HepG2 (cell line): ENCODE measurements around the gene MAN1A1. TPM values are rescaled to one million over a fixed set of nuclear protein-coding genes. Genes with fewer than 3 reads are reported as not detected.

ENCODE experiments used
- BCL6 ChIP-seq: IDR thresholded peaks from 2 replicates; pipeline ENCODE4 v1.6.1; 2016; ENCODE audit warnings: missing genetic modification reagents, missing compliant biosample characterization
- CSRNP1 ChIP-seq: sonication (generic); formaldehyde crosslinking; IDR thresholded peaks from 2 replicates; pipeline ENCODE4 v1.8.1; 2023; ENCODE audit warnings: mild to moderate bottlenecking, missing genetic modification reagents
- EP300 ChIP-seq, 3 experiments: sonication (generic) in 1 of 3; formaldehyde crosslinking in 1 of 3; IDR thresholded peaks; 2 replicates each; pipeline versions ENCODE4 v1.5.1 to v1.6.1; 2011 to 2020; ENCODE audit warnings: low read depth in 2 of 3, low read length in 2 of 3, borderline replicate concordance in 1 of 3, improper control_type of control experiment in 1 of 3, mild to moderate bottlenecking in 1 of 3, missing genetic modification reagents in 1 of 3, moderate library complexity in 1 of 3
- FOXA1 ChIP-seq, 2 experiments: fragments of 450-650 bp in 1 of 2; sonication (generic) in 1 of 2; formaldehyde crosslinking in 1 of 2; IDR thresholded peaks; 2 replicates each; pipeline versions ENCODE4 v1.4.0 to v1.6.1; 2016 to 2020; ENCODE audit warnings: missing genetic modification reagents in 1 of 2
- GZF1 ChIP-seq: sonication (generic); formaldehyde crosslinking; IDR thresholded peaks from 2 replicates; pipeline ENCODE4 v1.5.1; 2020; ENCODE audit warnings: mild to moderate bottlenecking, missing genetic modification reagents
- HNRNPL ChIP-seq: fragments of 200-400 bp; formaldehyde crosslinking; IDR thresholded peaks from 2 replicates; pipeline ENCODE4 v1.6.1; 2017; ENCODE audit warnings: mild to moderate bottlenecking, low read depth, low read length
- HNRNPUL1 ChIP-seq: fragments of 200-400 bp; formaldehyde crosslinking; IDR thresholded peaks from 2 replicates; pipeline ENCODE4 v1.6.1; 2017; ENCODE audit warnings: low read depth, mild to moderate bottlenecking, low read length, moderate library complexity
- KAT8 ChIP-seq: IDR thresholded peaks from 2 replicates; pipeline ENCODE4 v1.6.1; 2016; ENCODE audit warnings: missing genetic modification reagents, missing compliant biosample characterization
- KLF15 ChIP-seq: sonication (generic); formaldehyde crosslinking; IDR thresholded peaks from 2 replicates; pipeline ENCODE4 v1.8.1; 2023; ENCODE audit warnings: borderline replicate concordance, mild to moderate bottlenecking, inconsistent platforms, missing genetic modification reagents, mixed read lengths
- MAF1 ChIP-seq: sonication (generic); formaldehyde crosslinking; IDR thresholded peaks from 2 replicates; pipeline ENCODE4 v1.5.0; 2020; ENCODE audit warnings: missing genetic modification reagents, borderline replicate concordance
- MED13 ChIP-seq: sonication (generic); formaldehyde crosslinking; IDR thresholded peaks from 2 replicates; pipeline ENCODE4 v1.5.0; 2020; ENCODE audit warnings: missing genetic modification reagents
- NFE2L2 ChIP-seq: fragments of 150-350 bp; IDR thresholded peaks from 2 replicates; pipeline ENCODE4 v1.6.1; 2014; ENCODE audit warnings: low read length
- RFXANK ChIP-seq: IDR thresholded peaks from 2 replicates; pipeline ENCODE4 v1.6.1; 2016
- TBL1XR1 ChIP-seq: fragments of 150-350 bp; IDR thresholded peaks from 2 replicates; pipeline ENCODE4 v1.6.1; 2014; ENCODE audit warnings: borderline replicate concordance, low read length; ENCODE audit not compliant: partially characterized antibody
- ZC3H4 ChIP-seq: sonication (generic); formaldehyde crosslinking; IDR thresholded peaks from 2 replicates; pipeline ENCODE4 v1.4.0; 2020; ENCODE audit warnings: missing genetic modification reagents, borderline replicate concordance
- ZNF121 ChIP-seq: sonication (generic); formaldehyde crosslinking; IDR thresholded peaks from 2 replicates; pipeline ENCODE4 v1.5.0; 2020; ENCODE audit warnings: mild to moderate bottlenecking, missing genetic modification reagents
- ZNF501 ChIP-seq: sonication (generic); formaldehyde crosslinking; IDR thresholded peaks from 2 replicates; pipeline ENCODE4 v1.5.1; 2020; ENCODE audit warnings: mild to moderate bottlenecking, moderate library complexity, missing genetic modification reagents
- ZNF569 ChIP-seq: sonication (generic); formaldehyde crosslinking; IDR thresholded peaks from 2 replicates; pipeline ENCODE4 v1.5.0; 2020; ENCODE audit warnings: mild to moderate bottlenecking, missing genetic modification reagents, moderate library complexity, borderline replicate concordance
- ZNF766 ChIP-seq: sonication (generic); formaldehyde crosslinking; IDR thresholded peaks from 2 replicates; pipeline ENCODE4 v1.5.0; 2020; ENCODE audit warnings: missing genetic modification reagents, borderline replicate concordance
- ZNF782 ChIP-seq: sonication (generic); formaldehyde crosslinking; IDR thresholded peaks from 2 replicates; pipeline ENCODE4 v1.4.0; 2020; ENCODE audit warnings: missing genetic modification reagents, mild to moderate bottlenecking, borderline replicate concordance
- ZNF878 ChIP-seq: sonication (generic); formaldehyde crosslinking; IDR thresholded peaks from 2 replicates; pipeline ENCODE4 v1.8.1; 2023; ENCODE audit warnings: mild to moderate bottlenecking, missing genetic modification reagents, moderate library complexity
- ZNF883 ChIP-seq: sonication (generic); formaldehyde crosslinking; IDR thresholded peaks from 2 replicates; pipeline ENCODE4 v1.5.1; 2020; ENCODE audit warnings: mild to moderate bottlenecking, missing genetic modification reagents; ENCODE audit errors: not compliant biosample characterization
- ZNF891 ChIP-seq: sonication (generic); formaldehyde crosslinking; IDR thresholded peaks from 2 replicates; pipeline ENCODE4 v1.5.0; 2020; ENCODE audit warnings: mild to moderate bottlenecking, missing genetic modification reagents
- ZSCAN9 ChIP-seq: IDR thresholded peaks from 2 replicates; pipeline ENCODE4 v1.6.1; 2016; ENCODE audit warnings: borderline replicate concordance
- polyA plus RNA-seq, 8 experiments: library from polyadenylated mRNA; depleted of rRNA in 3 of 8; stranded (reverse) in 7 of 8; unstranded in 1 of 8; fragments of >200 nt; fragmentation: Illumina TruSeq in 4 of 8; extraction: Trizol in 4 of 8; gene quantifications; 2 replicates each; pipeline versions ENCODE4 v1.2.1 to v1.2.3, GENCODE V29; 2011 to 2016; ENCODE audit warnings: low read depth in 4 of 8, missing spikeins in 1 of 8, mixed read lengths in 1 of 8; ENCODE audit not compliant: insufficient read depth in 1 of 8
- total RNA-seq, 5 experiments: library from RNA; depleted of rRNA; stranded (reverse); fragments of >200 nt; fragmentation: Illumina TruSeq; extraction: Trizol; gene quantifications; 2 replicates each; pipeline ENCODE4 v1.2.3, GENCODE V29; 2016; ENCODE audit warnings: low read depth in 1 of 5
- TF ChIP-seq, protein P1 (sequence below): sonication (generic); formaldehyde crosslinking; IDR thresholded peaks from 2 replicates; pipeline ENCODE4 v1.9.0; 2022; ENCODE audit warnings: low read depth, missing genetic modification reagents
- TF ChIP-seq, protein P2 (sequence below): sonication (generic); formaldehyde crosslinking; IDR thresholded peaks from 2 replicates; pipeline ENCODE4 v1.4.0; 2020; ENCODE audit warnings: missing genetic modification reagents, borderline replicate concordance

Gene MAN1A1
- total and polyA plus RNA-seq, 2 of the 13 experiments (the other 11 are each of a cell fraction or from before 2014, with no cell fraction given), result 156 to 236 TPM

- TF ChIP-seq CSRNP1 (CRISPR knock-in tag), result 0 out of 2 replicates have a peak, but pooled peaks have one; percentile 57
- TF ChIP-seq EP300 (IDR thresholded peaks at IDR 0.05; ENCODE audit: low read depth in 2 of 2, low read length in 2 of 2), result peak in 1 of 2 experiments; percentile 99; a peak in 3 of 4 replicates
- TF ChIP-seq EP300 (CRISPR knock-in tag; IDR thresholded peaks at IDR 0.05; ENCODE audit: borderline replicate concordance), result peak; percentile 83
- TF ChIP-seq, protein P1, sequence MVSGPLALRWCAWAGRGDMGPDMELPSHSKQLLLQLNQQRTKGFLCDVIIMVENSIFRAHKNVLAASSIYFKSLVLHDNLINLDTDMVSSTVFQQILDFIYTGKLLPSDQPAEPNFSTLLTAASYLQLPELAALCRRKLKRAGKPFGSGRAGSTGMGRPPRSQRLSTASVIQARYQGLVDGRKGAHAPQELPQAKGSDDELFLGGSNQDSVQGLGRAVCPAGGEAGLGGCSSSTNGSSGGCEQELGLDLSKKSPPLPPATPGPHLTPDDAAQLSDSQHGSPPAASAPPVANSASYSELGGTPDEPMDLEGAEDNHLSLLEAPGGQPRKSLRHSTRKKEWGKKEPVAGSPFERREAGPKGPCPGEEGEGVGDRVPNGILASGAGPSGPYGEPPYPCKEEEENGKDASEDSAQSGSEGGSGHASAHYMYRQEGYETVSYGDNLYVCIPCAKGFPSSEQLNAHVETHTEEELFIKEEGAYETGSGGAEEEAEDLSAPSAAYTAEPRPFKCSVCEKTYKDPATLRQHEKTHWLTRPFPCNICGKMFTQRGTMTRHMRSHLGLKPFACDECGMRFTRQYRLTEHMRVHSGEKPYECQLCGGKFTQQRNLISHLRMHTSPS (CRISPR knock-in tag), result no peak
- peak; percentile 78 for TF ChIP-seq BCL6 (CRISPR knock-in tag)
- peak; percentile 37 for TF ChIP-seq ZSCAN9 (CRISPR knock-in tag)
- no peak for TF ChIP-seq GZF1 (CRISPR knock-in tag)
- TF ChIP-seq ZNF782 (CRISPR knock-in tag), result no peak
- no peak for TF ChIP-seq RFXANK (CRISPR knock-in tag)
- TF ChIP-seq ZNF891, result no peak
- no peak for TF ChIP-seq HNRNPL
- no peak for TF ChIP-seq ZNF501
- no peak for TF ChIP-seq ZNF766
- TF ChIP-seq MED13 (CRISPR knock-in tag), result peak; percentile 98; the same call in 1 of the 2 replicates
- no peak for TF ChIP-seq ZNF569 (CRISPR knock-in tag)
- 0 out of 2 replicates have a peak, but pooled peaks have one; percentile 11 for TF ChIP-seq HNRNPUL1
- TF ChIP-seq KAT8, result peak; percentile 67; the same call in 1 of the 2 replicates
- TF ChIP-seq MAF1, result no peak
- TF ChIP-seq TBL1XR1, result no peak
- no peak for TF ChIP-seq ZC3H4 (CRISPR knock-in tag)
- TF ChIP-seq ZNF883 (CRISPR knock-in tag), result no peak
- TF ChIP-seq, protein P2, sequence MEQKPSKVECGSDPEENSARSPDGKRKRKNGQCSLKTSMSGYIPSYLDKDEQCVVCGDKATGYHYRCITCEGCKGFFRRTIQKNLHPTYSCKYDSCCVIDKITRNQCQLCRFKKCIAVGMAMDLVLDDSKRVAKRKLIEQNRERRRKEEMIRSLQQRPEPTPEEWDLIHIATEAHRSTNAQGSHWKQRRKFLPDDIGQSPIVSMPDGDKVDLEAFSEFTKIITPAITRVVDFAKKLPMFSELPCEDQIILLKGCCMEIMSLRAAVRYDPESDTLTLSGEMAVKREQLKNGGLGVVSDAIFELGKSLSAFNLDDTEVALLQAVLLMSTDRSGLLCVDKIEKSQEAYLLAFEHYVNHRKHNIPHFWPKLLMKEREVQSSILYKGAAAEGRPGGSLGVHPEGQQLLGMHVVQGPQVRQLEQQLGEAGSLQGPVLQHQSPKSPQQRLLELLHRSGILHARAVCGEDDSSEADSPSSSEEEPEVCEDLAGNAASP (CRISPR knock-in tag), result peak; percentile 61; the same call in 1 of the 2 replicates
- TF ChIP-seq ZNF878, result no peak
- no peak for TF ChIP-seq KLF15 (CRISPR knock-in tag)
- TF ChIP-seq ZNF121, result no peak
- TF ChIP-seq NFE2L2, result no peak
- TF ChIP-seq FOXA1 (IDR thresholded peaks at IDR 0.05), result no peak
- TF ChIP-seq FOXA1 (CRISPR knock-in tag; IDR thresholded peaks at IDR 0.05), result peak; percentile 78
These were observed 179.0 kb downstream of the MAN1A1 start (continued) for GRCh38 chr6:119170447-119171087.
